ENCODE measurements around the gene CFAP97D2. TPM values are rescaled to one million over a fixed set of nuclear protein-coding genes. Genes with fewer than 3 reads are reported as not detected.
"Not testable (repeated sequence)": the region's sequence is repeated elsewhere in the genome, so short reads cannot be mapped to it uniquely, and the experiment has no call there.

The CFAP97D2 gene
- total and polyA plus RNA-seq, 2 donors (not counting 3 experiments of a cell fraction or from before 2014, with no cell fraction given): not detected

- H3K27me3 ChIP-seq (ENCODE audit: control insufficient read depth in 2 of 2, insufficient read depth in 2 of 2, low read length in 2 of 2); H3K4me2 ChIP-seq (ENCODE audit: insufficient read depth, low read length); H3K4me3 ChIP-seq (replicated peaks in 1 of 3; ENCODE audit: insufficient read depth in 1 of 3, low read depth in 1 of 3, low read length in 3 of 3); H3K9me3 ChIP-seq (replicated peaks; ENCODE audit: control insufficient read depth, insufficient read depth, low read length); FAIRE-seq; H3K9me1 ChIP-seq (replicated peaks; ENCODE audit: control insufficient read depth, extremely low read depth, insufficient read depth, low read length); H3K9ac ChIP-seq (replicated peaks; ENCODE audit: extremely low read depth, insufficient read depth, low read length); H3K79me2 ChIP-seq (ENCODE audit: control insufficient read depth, insufficient read depth, low read length); BruUV-seq (replicated peaks); DNase-seq (ENCODE audit: low read depth, low spot score); H3K27ac ChIP-seq (ENCODE audit: insufficient read depth, low read depth, low read length); dilution Hi-C loops (cut with MboI; ENCODE audit: extremely low pct_ligation_motif_present, low sequenced_read_pairs); H2AFZ ChIP-seq (ENCODE audit: low read depth, low read length); H3K4me1 ChIP-seq (ENCODE audit: control insufficient read depth, extremely low read depth, insufficient read depth, low read length); intact Hi-C loops (cut with micrococcal nuclease); CTCF ChIA-PET; H4K20me1 ChIP-seq (replicated peaks; ENCODE audit: control insufficient read depth, extremely low read depth, insufficient read depth, low read length); POLR2A ChIA-PET: not testable (repeated sequence)
- H3K36me3 ChIP-seq (ENCODE audit: control insufficient read depth in 2 of 2, extremely low read depth in 1 of 2, insufficient read depth in 2 of 2, low read length in 2 of 2): peaks cover 30 to 34% of the 10 kb centered on the region in 2 experiments
Measured at GRCh38 chr13:114264313-114264712, 85.3 kb downstream of the CFAP97D2 start.

- Histone ChIP-seq H3K4me1 (ENCODE audit: control insufficient read depth, extremely low read depth, insufficient read depth, low read length) (no peaks in the 10 kb centered on the region), H2AFZ (ENCODE audit: low read depth, low read length) (no peak overlapping the region), H3K9me3 (replicated peaks; ENCODE audit: control insufficient read depth, insufficient read depth, low read length) (no peaks in the 10 kb centered on the region), H3K9ac (replicated peaks; ENCODE audit: extremely low read depth, insufficient read depth, low read length) (no peak overlapping the region), H3K4me3 (replicated peaks in 1 of 3; ENCODE audit: insufficient read depth in 1 of 3, low read depth in 1 of 3, low read length in 3 of 3) (no peak overlapping the region), H3K27ac (ENCODE audit: insufficient read depth, low read depth, low read length) (no peak overlapping the region), H3K79me2 (ENCODE audit: control insufficient read depth, insufficient read depth, low read length) (no peaks in the 10 kb centered on the region), H3K4me2 (ENCODE audit: insufficient read depth, low read length) (no peak overlapping the region), H3K9me1 (replicated peaks; ENCODE audit: control insufficient read depth, extremely low read depth, insufficient read depth, low read length) (no peaks in the 10 kb centered on the region), H3K36me3 (ENCODE audit: control insufficient read depth in 2 of 2, extremely low read depth in 1 of 2, insufficient read depth in 2 of 2, low read length in 2 of 2) (peaks cover 31 to 34% of the 10 kb centered on the region in 2 experiments), H3K27me3 (ENCODE audit: control insufficient read depth in 2 of 2, insufficient read depth in 2 of 2, low read length in 2 of 2) (no peaks in the 10 kb centered on the region), H4K20me1 (replicated peaks; ENCODE audit: control insufficient read depth, extremely low read depth, insufficient read depth, low read length) (no peaks in the 10 kb centered on the region)
- TF ChIP-seq GATA2 (IDR thresholded peaks at IDR 0.05; ENCODE audit: insufficient read depth, insufficient read length, low read depth, low read length): no peak
- no peak for TF ChIP-seq POLR2AphosphoS5 (IDR thresholded peaks at IDR 0.05; ENCODE audit: insufficient read depth, low read depth, low read length)
- TF ChIP-seq FOS (IDR thresholded peaks at IDR 0.05; ENCODE audit: borderline replicate concordance, insufficient read depth, low read length): no peak
- TF ChIP-seq JUN (IDR thresholded peaks at IDR 0.05; ENCODE audit: borderline replicate concordance, insufficient read depth, insufficient read length, low read depth): no peak
- TF ChIP-seq POLR2A (IDR thresholded peaks at IDR 0.05; ENCODE audit: low read depth, low read length): no peak
- no peak for TF ChIP-seq CTCF (IDR thresholded peaks at IDR 0.05; ENCODE audit: extremely low read depth in 1 of 2, insufficient read depth in 1 of 2, low read depth in 1 of 2, low read length in 2 of 2)
- CTCF ChIA-PET: no interaction called here
- DNase-seq (ENCODE audit: low read depth, low spot score) (no peak), FAIRE-seq (no peak)
- intact Hi-C loops (cut with micrococcal nuclease) (no loop called here), dilution Hi-C loops (cut with MboI; ENCODE audit: extremely low pct_ligation_motif_present, low sequenced_read_pairs) (no loop called here)
- POLR2A ChIA-PET: no interaction called here
- no TSS peak for BruUV-seq (replicated peaks)
Measured at GRCh38 chr13:114264886-114265611, 86.0 kb downstream of the CFAP97D2 start.

All from endothelial cell of umbilical vein (primary cell).